Measurements from ENCODE around the gene CFAP73.
"Not testable (repeated sequence)": the region's sequence is repeated elsewhere in the genome, so short reads cannot be mapped to it uniquely, and the experiment has no call there.

The CFAP73 gene

GRCh38 chr12:113112043-113112899 is 37.3 kb upstream of the CFAP73 start:
- TF ChIP-seq CTCF (IDR thresholded peaks at IDR 0.05; ENCODE audit: control extremely low read depth, extremely low read depth, low read depth, missing control alignments), result no peak
- DNase-seq (ENCODE audit: extremely low spot score), result no peak
- ChIA-PET POLR2A (no interaction called here), CTCF (interaction anchor here (2.9 kb wide), 1 partner anchor 13 kb away, joined by 14 read pairs; no protein-coding TSS in a partner anchor)

GRCh38 chr12:113113397-113113796 is 36.1 kb upstream of the CFAP73 start:
- ChIA-PET CTCF (interaction anchor here (1.0 to 2.9 kb wide), 3 partner anchors 14 to 64 kb away, joined by 3 to 14 read pairs (median 3); no protein-coding TSS in a partner anchor), POLR2A (no interaction called here)
- no peak for TF ChIP-seq CTCF (IDR thresholded peaks at IDR 0.05; ENCODE audit: control extremely low read depth, extremely low read depth, low read depth, missing control alignments)
- no peak for DNase-seq (ENCODE audit: extremely low spot score)

- POLR2A ChIA-PET, result interaction anchor here (0.6 kb wide), 1 partner anchor 17 kb away, joined by 4 read pairs; no protein-coding TSS in a partner anchor
- no peak for DNase-seq (ENCODE audit: extremely low spot score)
- CTCF ChIA-PET, result interaction anchor here (1.1 to 2.9 kb wide), 4 partner anchors 9 to 66 kb away, joined by 3 to 14 read pairs (median 4); no protein-coding TSS in a partner anchor
- TF ChIP-seq CTCF (IDR thresholded peaks at IDR 0.05; ENCODE audit: control extremely low read depth, extremely low read depth, low read depth, missing control alignments), result no peak
These were observed 34.9 kb upstream of the CFAP73 start for GRCh38 chr12:113114447-113115178.

- no peak for TF ChIP-seq CTCF (IDR thresholded peaks at IDR 0.05; ENCODE audit: control extremely low read depth, extremely low read depth, low read depth, missing control alignments)
- ChIA-PET CTCF (no interaction called here), POLR2A (no interaction called here)
- no peak for DNase-seq (ENCODE audit: extremely low spot score)
These were observed 33.9 kb upstream of the CFAP73 start for GRCh38 chr12:113115455-113116126.

- CTCF ChIA-PET, result interaction anchor here (1.0 to 1.8 kb wide), 2 partner anchors 19 to 36 kb away, joined by 3 to 5 read pairs; no protein-coding TSS in a partner anchor
- TF ChIP-seq CTCF (IDR thresholded peaks at IDR 0.05; ENCODE audit: control extremely low read depth, extremely low read depth, low read depth, missing control alignments), result no peak
- DNase-seq (ENCODE audit: extremely low spot score), result no peak
- POLR2A ChIA-PET, result no interaction called here
These were observed 32.6 kb upstream of the CFAP73 start for GRCh38 chr12:113116875-113117274.

- POLR2A ChIA-PET; DNase-seq (ENCODE audit: extremely low spot score): not testable (repeated sequence)
- CTCF ChIA-PET, result interaction anchor here (1.8 kb wide), 1 partner anchor 19 kb away, joined by 5 read pairs; no protein-coding TSS in a partner anchor
These were observed 31.8 kb upstream of the CFAP73 start for GRCh38 chr12:113117684-113118083.

All from GM10248 (cell line).